Activated naive CD4-positive, alpha-beta T cell treated with anti-CD3 and anti-CD28 coated beads for 36 hours (primary cell): ENCODE data around the gene PGK2. TPM values are rescaled to one million over a fixed set of nuclear protein-coding genes. Genes with fewer than 3 reads are reported as not detected.
"Not testable (repeated sequence)": the region's sequence is repeated elsewhere in the genome, so short reads cannot be mapped to it uniquely, and the experiment has no call there.

Experiments used
- CTCF ChIA-PET: fragments of 350-600 bp; sonication (Branson Sonifier 250); formaldehyde crosslinking; loops from one replicate; lab custom pipeline; 2021; ENCODE audit warnings: antibody characterized with exemption; lab: Charles Lee
- DNase-seq: peaks from one replicate; pipeline ENCODE4 v3.0.0-alpha.2; 2020
- H3K27ac Mint-ChIP-seq: one replicate; pipeline ENCODE4 v1.8.0; 2021; ENCODE audit warnings: mild to moderate bottlenecking, mixed read lengths
- H3K27me3 Mint-ChIP-seq: one replicate; pipeline ENCODE4 v1.8.0; 2021; ENCODE audit warnings: low read depth, mixed read lengths
- H3K36me3 Mint-ChIP-seq: one replicate; pipeline ENCODE4 v1.8.0; 2021; ENCODE audit warnings: low read depth, mixed read lengths
- H3K4me1 Mint-ChIP-seq: one replicate; pipeline ENCODE4 v1.8.0; 2021; ENCODE audit warnings: low read depth, mixed read lengths
- H3K4me3 Mint-ChIP-seq: one replicate; pipeline ENCODE4 v1.8.0; 2021; ENCODE audit warnings: mild to moderate bottlenecking, moderate library complexity, mixed read lengths
- H3K9me3 Mint-ChIP-seq: one replicate; pipeline ENCODE4 v1.8.0; 2021; ENCODE audit warnings: mixed read lengths
- intact Hi-C: fragments of 100-400 bp; cut with micrococcal nuclease; formaldehyde crosslinking; loops from one replicate; pipeline ENCODE4 v1.15.1; 2023
- total RNA-seq, 2 experiments: library from RNA; stranded (reverse); gene quantifications; one replicate each; pipeline ENCODE4 v1.2.3, GENCODE V29; 2021

The PGK2 gene
- not detected for total RNA-seq

DNA sequence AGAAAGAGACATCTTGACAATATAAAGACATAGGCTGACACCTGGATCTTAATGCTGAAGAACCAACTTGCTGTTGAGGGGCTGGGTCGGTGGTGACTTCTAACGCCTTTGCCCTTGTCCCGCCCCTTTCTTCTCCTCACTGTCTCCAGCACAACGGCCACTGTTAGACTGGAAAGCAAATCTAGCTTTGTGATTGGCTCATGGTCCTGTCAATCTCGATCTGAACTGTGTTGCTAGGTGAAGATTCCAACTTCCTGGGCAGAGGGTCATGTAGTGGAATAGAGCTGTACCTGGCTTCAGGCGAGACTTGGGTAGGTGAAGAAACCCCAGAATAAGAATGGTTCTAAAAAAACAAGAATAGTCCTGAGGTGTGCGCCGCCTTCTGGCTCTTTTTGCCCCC lies at the start of gene PGK2:
Gene PGK2 (minus strand): TSS at position 110 of the 400 bp plus-strand sequence. CDS start 98 bp downstream, at position 12.
- no peaks in the 10 kb centered on the region for H3K27me3 Mint-ChIP-seq
- intact Hi-C loops: no loop called here
- H3K4me1 Mint-ChIP-seq: no peaks in the 10 kb centered on the region
- CTCF ChIA-PET: no interaction called here
- no peaks in the 10 kb centered on the region for H3K36me3 Mint-ChIP-seq
- no peaks in the 10 kb centered on the region for H3K9me3 Mint-ChIP-seq
- no peak for DNase-seq
- no peak within 1 kb of the TSS for H3K27ac Mint-ChIP-seq
- H3K4me3 Mint-ChIP-seq: no peak within 1 kb of the TSS

GRCh38 chr6:49835140-49835539 lies 48.1 kb upstream of the PGK2 start:
- intact Hi-C loops: no loop called here
- CTCF ChIA-PET: no interaction called here

DNA sequence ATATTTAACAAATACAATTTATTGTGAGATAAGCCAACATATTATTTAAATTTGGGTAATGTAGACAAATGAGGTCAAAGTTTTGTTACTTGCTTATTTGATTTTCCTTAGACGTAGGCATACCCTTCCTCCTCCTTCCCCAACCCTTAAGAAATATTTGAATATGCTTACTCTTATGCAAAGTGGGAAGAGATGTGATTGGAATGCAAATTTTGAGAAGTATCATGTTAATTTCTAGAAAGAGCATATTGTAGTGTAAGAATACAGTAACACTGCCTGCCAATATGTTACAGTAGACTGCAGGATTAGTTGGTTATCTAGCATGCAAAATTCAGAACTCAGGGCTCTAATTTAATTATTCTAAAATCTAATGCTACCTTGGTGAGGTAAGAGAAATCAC lies 46.3 kb upstream of the PGK2 start:
- H3K27ac Mint-ChIP-seq: no peak overlapping the region
- intact Hi-C loops: no loop called here
- no peak overlapping the region for H3K4me3 Mint-ChIP-seq
- DNase-seq: no peak
- H3K9me3 Mint-ChIP-seq: no peaks in the 10 kb centered on the region
- CTCF ChIA-PET: interaction anchor here (1.4 kb wide), 1 partner anchor 16 kb away, joined by 3 read pairs; no protein-coding TSS in a partner anchor
- no peaks in the 10 kb centered on the region for H3K4me1 Mint-ChIP-seq
- H3K27me3 Mint-ChIP-seq: peaks cover 2% of the 10 kb centered on the region
- H3K36me3 Mint-ChIP-seq: no peaks in the 10 kb centered on the region

More at GRCh38 chr6:49835140-49835539, 48.1 kb upstream of the PGK2 start:
- no peak overlapping the region for H3K27ac Mint-ChIP-seq
- H3K4me3 Mint-ChIP-seq: no peak overlapping the region
- peaks cover 2% of the 10 kb centered on the region for H3K27me3 Mint-ChIP-seq
- no peaks in the 10 kb centered on the region for H3K4me1 Mint-ChIP-seq
- no peak for DNase-seq
- no peaks in the 10 kb centered on the region for H3K9me3 Mint-ChIP-seq
- no peaks in the 10 kb centered on the region for H3K36me3 Mint-ChIP-seq

DNA sequence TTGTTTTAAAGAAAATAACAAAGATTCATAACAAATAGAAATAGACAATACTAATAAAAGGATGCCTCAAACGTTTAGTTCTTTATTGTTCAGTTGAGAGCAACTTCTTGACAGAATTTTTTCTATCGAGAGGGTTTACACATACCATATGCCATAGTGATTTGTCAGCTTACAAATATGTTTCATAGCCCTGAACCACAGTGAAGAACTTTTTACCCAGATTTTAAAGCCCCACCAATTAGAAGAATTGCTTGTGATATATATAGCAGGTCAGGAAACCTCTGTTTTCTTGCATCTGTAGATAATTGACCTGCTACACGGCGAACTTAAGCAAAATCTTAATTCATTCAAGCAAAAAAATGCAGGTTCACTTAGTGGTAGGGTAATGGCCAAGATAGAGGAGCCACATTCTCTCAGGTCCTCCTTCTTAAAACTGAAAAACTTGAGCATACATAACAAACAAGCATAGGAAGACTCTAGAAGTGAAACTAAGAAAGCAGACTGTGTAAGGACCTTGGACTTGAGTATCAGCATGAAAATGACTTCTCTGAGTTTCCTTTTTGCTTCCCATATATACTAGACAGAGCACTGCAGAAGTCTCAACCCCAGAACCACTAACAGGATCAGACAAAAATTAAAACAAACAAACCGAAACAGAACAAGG lies 39.8 kb upstream of the PGK2 start:
- intact Hi-C loops: no loop called here
- no peaks in the 10 kb centered on the region for H3K4me1 Mint-ChIP-seq
- no peaks in the 10 kb centered on the region for H3K36me3 Mint-ChIP-seq
- H3K27ac Mint-ChIP-seq: no peak overlapping the region
- no peaks in the 10 kb centered on the region for H3K9me3 Mint-ChIP-seq
- DNase-seq: no peak
- no peak overlapping the region for H3K4me3 Mint-ChIP-seq
- no peaks in the 10 kb centered on the region for H3K27me3 Mint-ChIP-seq
- CTCF ChIA-PET: no interaction called here

DNA sequence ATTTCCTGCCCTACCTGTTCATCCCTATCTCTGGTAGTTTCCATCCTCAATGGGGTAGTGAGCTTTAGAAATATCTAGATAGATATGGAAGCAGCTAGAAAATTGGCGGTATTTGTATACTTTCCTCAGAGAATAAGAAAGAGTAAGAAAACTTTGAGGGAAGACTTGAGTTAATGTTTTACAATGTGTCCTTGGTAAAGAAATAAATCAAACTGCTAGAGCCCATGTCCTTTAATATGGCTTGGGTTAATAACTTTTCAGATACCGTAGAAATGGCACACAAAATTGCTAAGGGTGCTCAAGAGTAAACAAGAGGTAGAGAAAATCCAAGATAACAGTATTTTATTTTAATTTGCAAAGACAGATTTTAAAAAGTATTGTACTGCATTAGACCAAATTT lies 28.1 kb upstream of the PGK2 start:
- H3K27me3 Mint-ChIP-seq: no peaks in the 10 kb centered on the region
- CTCF ChIA-PET: no interaction called here
- H3K4me3 Mint-ChIP-seq: no peak overlapping the region
- intact Hi-C loops: no loop called here
- H3K36me3 Mint-ChIP-seq: no peaks in the 10 kb centered on the region
- no peaks in the 10 kb centered on the region for H3K4me1 Mint-ChIP-seq
- no peak overlapping the region for H3K27ac Mint-ChIP-seq
- no peaks in the 10 kb centered on the region for H3K9me3 Mint-ChIP-seq
- no peak for DNase-seq

DNA sequence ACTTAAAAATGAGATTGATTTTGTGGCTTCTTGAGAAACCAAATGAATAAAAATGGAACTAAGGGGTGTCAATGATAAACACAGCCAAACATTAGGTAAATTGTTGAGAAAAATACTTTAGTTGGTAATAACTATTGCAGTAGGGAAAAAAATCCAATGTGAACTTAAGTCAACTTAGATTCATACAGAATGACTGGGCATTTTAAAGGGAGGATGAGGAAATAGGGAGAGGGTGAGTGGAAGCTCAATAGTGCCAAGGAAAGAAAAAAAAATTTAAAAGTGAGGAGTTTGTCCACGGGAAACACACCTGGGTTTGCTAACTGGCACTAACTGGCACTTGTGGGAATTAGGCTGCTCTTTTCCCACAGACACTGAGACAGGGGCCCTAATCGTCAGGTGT lies 26.2 kb upstream of the PGK2 start:
- Mint-ChIP-seq H3K4me1 (no peaks in the 10 kb centered on the region), H3K36me3 (no peaks in the 10 kb centered on the region), H3K27me3 (no peaks in the 10 kb centered on the region), H3K4me3 (no peak overlapping the region), H3K27ac (no peak overlapping the region), H3K9me3 (no peaks in the 10 kb centered on the region)
- CTCF ChIA-PET: interaction anchor here (0.6 kb wide), 1 partner anchor 133 kb away, joined by 3 read pairs; no protein-coding TSS in a partner anchor
- intact Hi-C loops: no loop called here
- no peak for DNase-seq

DNA sequence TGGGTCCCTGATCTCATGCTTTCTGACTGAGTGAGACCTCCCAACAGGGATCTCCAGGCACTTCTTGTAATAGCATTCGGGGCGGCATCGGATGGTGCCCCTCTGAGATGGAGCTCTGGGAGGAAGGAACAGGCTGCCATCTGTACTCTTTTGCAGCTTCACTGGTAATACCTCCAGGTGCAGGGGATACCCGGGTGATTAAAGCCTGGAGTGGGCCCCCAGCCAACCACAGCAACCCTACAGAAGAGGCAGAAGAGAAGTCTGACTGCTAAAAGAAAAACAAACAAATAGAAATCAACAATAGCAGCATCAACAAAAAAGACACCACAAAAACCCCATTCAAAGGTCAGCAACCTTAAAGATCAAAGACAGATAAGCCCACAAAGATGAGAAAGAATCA lies 19.1 kb upstream of the PGK2 start:
- no peaks in the 10 kb centered on the region for H3K36me3 Mint-ChIP-seq
- DNase-seq: no peak
- no peaks in the 10 kb centered on the region for H3K27me3 Mint-ChIP-seq
- intact Hi-C loops: no loop called here
- H3K27ac Mint-ChIP-seq: no peak overlapping the region
- H3K4me3 Mint-ChIP-seq: no peak overlapping the region
- no peaks in the 10 kb centered on the region for H3K4me1 Mint-ChIP-seq
- CTCF ChIA-PET: no interaction called here
- peaks cover 1% of the 10 kb centered on the region for H3K9me3 Mint-ChIP-seq

DNA sequence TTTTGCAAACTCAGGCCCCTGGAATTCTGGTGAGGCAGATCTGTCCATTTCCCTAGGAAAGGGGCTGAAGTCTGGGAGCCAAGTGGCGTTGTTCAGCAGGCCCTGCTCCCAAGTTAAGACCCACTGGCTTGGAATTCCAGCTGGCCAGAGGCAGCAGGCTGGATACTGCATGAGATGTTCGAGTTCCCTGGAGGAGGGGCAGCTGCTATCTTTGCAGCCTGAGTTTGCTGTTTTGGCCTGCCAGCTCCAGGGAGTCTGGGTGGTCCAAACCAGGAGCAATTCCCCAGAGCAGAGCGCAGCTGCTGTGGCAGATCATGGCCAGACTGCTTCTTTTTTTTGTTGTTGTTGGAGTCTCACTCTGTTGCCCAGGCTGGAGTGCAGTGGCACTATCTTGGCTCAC lies 18.2 kb upstream of the PGK2 start:
- no peak overlapping the region for H3K4me3 Mint-ChIP-seq
- no peaks in the 10 kb centered on the region for H3K27me3 Mint-ChIP-seq
- peaks cover 1% of the 10 kb centered on the region for H3K9me3 Mint-ChIP-seq
- no peaks in the 10 kb centered on the region for H3K36me3 Mint-ChIP-seq
- CTCF ChIA-PET: no interaction called here
- DNase-seq: no peak
- intact Hi-C loops: no loop called here
- no peaks in the 10 kb centered on the region for H3K4me1 Mint-ChIP-seq
- H3K27ac Mint-ChIP-seq: no peak overlapping the region

DNA sequence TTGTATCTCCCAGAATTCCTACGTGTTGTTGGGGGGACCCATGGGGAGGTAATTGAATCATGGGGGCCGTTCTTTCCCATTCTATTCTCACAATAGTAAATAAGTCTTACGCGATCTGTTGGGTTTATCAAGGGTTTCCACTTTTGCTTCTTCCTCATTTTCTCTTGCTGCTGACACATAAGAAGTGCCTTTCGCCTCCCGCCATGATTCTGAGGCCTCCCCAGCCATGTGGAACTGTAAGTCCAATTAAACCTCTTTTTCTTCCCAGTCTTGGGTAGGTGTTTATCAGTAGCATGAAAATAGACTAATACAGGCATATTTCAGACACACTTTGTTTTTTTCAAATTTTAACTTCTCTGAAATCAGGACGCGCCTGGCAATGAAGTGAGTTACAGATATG lies 14.4 kb upstream of the PGK2 start:
- Mint-ChIP-seq H3K4me3 (no peak overlapping the region), H3K36me3 (no peaks in the 10 kb centered on the region), H3K27ac (no peak overlapping the region), H3K4me1 (no peaks in the 10 kb centered on the region), H3K9me3 (no peaks in the 10 kb centered on the region), H3K27me3 (no peaks in the 10 kb centered on the region)
- intact Hi-C loops: no loop called here
- CTCF ChIA-PET: no interaction called here
- DNase-seq: no peak

DNA sequence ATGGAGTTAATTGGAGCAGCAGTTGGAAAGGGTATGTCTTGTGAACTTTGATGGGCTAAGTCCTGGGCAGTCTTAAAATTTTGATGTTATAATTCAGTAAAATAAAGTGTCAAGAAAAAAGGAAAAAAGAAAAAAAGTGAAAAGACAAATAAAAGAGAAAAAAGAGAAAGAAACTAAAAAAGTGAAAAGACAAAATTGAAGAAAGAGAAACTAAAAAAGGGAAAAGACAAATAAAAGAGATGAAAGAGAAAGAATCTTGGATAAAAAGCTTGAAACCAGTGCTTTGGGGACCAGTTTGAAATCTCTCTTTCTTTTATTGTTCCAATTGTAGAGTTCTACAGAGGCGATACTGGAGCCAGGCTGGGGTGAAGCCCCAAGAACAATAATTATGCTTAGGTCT lies 12.0 kb upstream of the PGK2 start:
- Mint-ChIP-seq H3K9me3 (peaks cover 2% of the 10 kb centered on the region), H3K4me1 (no peaks in the 10 kb centered on the region), H3K4me3 (no peak overlapping the region), H3K36me3 (no peaks in the 10 kb centered on the region), H3K27ac (no peak overlapping the region), H3K27me3 (no peaks in the 10 kb centered on the region)
- no peak for DNase-seq
- CTCF ChIA-PET: interaction anchor here (0.5 kb wide), 1 partner anchor 113 kb away, joined by 3 read pairs; no protein-coding TSS in a partner anchor
- intact Hi-C loops: no loop called here

DNA sequence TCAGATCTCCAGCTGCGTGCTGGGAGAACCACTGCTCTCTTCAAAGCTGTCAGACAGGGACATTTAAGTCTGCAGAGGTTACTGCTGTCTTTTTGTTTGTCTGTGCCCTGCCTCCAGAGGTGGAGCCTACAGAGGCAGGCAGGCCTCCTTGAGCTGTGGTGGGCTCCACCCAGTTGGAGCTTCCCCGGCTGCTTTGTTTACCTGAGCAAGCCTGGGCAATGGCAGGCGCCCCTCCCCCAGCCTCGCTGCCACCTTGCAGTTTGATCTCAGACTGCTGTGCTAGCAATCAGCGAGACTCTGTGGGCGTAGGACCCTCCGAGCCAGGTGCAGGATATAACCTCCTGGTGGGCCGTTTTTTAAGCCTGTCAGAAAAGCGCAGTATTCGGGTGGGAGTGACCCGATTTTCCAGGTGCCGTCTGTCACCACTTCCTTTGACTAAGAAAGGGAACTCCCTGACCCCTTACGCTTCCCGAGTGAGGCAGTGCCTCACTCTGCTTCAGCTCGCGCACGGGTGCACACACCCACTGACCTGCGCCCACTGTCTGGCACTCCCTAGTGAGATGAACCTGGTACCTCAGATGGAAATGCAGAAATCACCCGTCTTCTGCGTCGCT lies 9.9 kb upstream of the PGK2 start:
- H3K4me3 Mint-ChIP-seq, H3K9me3 Mint-ChIP-seq, intact Hi-C loops, CTCF ChIA-PET, H3K27ac Mint-ChIP-seq, H3K27me3 Mint-ChIP-seq, H3K36me3 Mint-ChIP-seq, DNase-seq, H3K4me1 Mint-ChIP-seq: not testable (repeated sequence)

GRCh38 chr6:49790341-49790740 lies 3.3 kb upstream of the PGK2 start:
- intact Hi-C loops: no loop called here
- Mint-ChIP-seq H3K9me3 (no peaks in the 10 kb centered on the region), H3K27me3 (no peaks in the 10 kb centered on the region), H3K4me3 (no peak overlapping the region), H3K27ac (no peak overlapping the region), H3K4me1 (no peaks in the 10 kb centered on the region), H3K36me3 (no peaks in the 10 kb centered on the region)
- CTCF ChIA-PET: no interaction called here
- no peak for DNase-seq

- no peak for DNase-seq
- Mint-ChIP-seq H3K27me3 (no peaks in the 10 kb centered on the region), H3K4me3 (no peak overlapping the region), H3K27ac (no peak overlapping the region), H3K36me3 (no peaks in the 10 kb centered on the region), H3K9me3 (no peaks in the 10 kb centered on the region), H3K4me1 (no peaks in the 10 kb centered on the region)
- intact Hi-C loops: no loop called here
- CTCF ChIA-PET: no interaction called here
These were observed 2.8 kb downstream of the PGK2 start for GRCh38 chr6:49784272-49784671.
